GM19324 (cell line): Measurements from ENCODE around the gene IKZF2.

Source experiments
- ATAC-seq: cut with Tn5 transposase; IDR thresholded peaks from one replicate; pipeline ENCODE4 v1.9.1; 2021; ENCODE audit warnings: mild to moderate bottlenecking, moderate library complexity; ENCODE audit not compliant: unreplicated experiment, low FRiP score

IKZF2 gene

DNA sequence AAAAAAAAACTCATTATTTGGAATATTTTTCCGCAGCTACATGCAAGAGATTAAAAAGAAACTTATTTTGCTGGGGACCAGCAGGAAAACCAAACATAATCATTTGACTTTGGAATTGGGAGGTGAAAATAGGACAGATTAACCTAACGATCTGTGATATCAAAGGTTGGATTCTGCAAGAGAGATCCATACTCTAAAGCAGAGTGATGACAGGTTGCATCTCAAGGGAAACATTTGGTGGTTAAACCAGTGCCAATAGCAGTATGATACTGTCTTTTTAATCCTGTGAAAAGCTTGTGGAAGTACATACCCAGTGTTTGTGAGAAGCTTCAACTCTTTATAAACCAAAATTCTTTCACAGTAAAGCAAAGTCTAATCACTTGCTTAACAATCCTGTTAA lies 5.3 kb upstream of the IKZF2 start:
- ATAC-seq: no peak

GRCh38 chr2:213152888-213153287 lies 1.5 kb upstream of the IKZF2 start:
- ATAC-seq: no peak

- ATAC-seq: peak; percentile 33
Observed at GRCh38 chr2:213152065-213152794, 818 bp upstream of the IKZF2 start.

- ATAC-seq: no peak
Observed at GRCh38 chr2:213150315-213151097, 906 bp downstream of the IKZF2 start.

- ATAC-seq: no peak
Observed at GRCh38 chr2:213149949-213150314, 1.5 kb downstream of the IKZF2 start.

DNA sequence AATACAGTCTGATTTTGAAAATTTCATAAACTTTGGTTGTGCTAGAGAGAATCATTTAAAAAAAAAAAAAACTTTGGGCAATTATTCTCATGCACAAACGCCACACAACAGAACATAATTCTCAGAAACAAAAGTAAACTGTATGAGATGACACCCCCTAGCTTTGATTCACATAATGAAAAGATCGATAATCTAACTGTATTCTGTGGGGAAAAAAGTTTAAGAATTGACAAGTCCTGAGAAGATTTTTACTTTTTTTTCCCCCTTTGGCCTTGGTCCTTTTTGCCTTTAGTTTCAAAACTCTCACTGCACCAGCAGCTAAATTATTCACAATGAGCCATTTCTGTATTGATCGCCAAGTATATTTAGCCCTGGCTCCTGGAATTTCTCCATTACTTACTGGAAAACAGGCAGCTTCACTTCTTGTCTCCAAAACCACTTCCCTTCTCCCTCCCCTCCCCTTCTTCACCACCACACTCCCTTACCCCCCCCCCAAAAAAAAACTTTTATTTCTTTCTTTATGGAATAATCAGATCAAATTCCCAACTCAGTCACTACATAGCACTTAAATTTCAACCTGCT lies 2.0 kb downstream of the IKZF2 start:
- ATAC-seq: no peak

DNA sequence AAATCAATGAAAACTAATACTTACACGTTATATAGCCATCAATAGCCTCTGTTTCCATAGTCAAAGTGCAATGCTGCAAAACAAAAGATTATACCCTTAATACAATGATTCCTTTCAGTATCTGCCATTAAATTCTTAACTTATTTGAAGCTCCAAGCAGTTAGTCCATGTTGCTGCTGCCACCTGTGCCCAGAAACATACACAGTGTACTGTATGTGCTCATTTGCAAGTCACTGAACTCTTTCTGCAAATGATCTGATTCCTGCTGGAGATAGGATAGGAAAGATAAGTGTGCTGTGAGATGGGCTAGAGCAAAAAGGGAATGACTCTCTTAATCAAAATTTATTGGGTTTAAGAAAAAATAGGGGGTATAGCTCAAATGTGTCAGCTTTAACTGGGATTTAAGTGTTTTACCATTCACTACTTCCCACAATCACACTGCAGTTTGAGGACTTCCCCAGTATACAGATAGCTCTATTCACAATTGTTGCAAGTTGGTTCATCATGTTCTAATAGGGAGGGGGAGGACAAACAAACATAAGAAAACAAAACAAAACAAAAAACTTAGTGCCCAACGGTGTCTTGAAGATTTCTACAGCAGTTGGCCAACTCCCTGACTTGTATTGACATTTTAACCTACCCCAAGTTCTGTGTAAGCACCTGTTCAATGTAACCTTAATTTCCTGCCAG lies 2.7 kb downstream of the IKZF2 start:
- no peak for ATAC-seq

- no peak for ATAC-seq
Observed at GRCh38 chr2:213147538-213147937, 3.9 kb downstream of the IKZF2 start.

GRCh38 chr2:213145715-213146242 lies 5.6 kb downstream of the IKZF2 start:
- no peak for ATAC-seq

DNA sequence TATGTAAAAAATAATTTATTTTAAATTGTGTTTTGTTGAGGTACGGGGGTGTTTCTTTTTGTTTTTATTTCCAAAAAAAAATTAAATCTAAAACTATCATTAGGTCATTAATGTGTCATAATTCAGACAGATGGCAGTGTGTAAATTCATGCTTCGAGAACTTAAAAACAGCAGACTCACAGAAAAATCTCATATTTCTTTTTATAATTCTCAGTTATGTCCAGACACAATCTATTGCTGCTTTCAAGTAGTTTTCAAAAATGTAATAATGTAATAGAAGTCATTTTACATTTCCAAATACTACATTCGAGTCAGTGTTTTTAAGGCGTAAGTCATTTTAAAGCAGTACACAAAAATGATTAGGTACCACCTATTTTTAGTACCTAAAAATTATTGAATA lies 14.3 kb downstream of the IKZF2 start:
- ATAC-seq: no peak

GRCh38 chr2:213129311-213129710 lies 22.1 kb downstream of the IKZF2 start:
- no peak for ATAC-seq

DNA sequence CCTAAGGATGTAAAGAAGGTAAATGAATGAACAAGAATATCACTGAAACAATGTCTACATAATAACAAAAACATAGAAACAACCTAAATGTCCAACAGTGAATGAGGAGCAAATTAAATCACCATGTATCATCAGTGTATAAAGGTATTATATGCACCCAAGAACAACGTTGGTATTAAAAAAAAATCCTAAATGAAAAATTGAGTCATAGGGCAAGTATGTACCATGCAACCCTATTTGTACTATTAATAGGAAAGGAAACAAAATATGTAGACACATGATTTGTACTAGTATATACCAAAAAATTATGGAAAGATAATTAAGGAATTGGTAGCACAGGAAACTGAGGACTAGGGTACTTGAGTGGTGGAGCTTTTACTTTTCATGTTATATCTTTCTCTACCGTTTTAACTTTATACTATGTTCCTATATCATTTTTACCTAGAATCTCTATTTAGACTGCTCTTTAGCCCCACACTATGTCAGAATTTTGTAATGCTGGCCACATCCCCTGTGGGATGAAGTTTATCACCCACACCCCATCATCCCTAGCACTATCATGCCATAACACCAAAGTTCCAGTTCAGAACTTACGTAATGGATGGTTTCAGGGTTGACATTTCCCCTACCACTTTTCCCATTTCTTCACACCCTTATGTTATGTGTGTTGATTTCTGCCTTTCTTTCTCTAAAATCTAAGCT lies 25.6 kb downstream of the IKZF2 start:
- no peak for ATAC-seq

DNA sequence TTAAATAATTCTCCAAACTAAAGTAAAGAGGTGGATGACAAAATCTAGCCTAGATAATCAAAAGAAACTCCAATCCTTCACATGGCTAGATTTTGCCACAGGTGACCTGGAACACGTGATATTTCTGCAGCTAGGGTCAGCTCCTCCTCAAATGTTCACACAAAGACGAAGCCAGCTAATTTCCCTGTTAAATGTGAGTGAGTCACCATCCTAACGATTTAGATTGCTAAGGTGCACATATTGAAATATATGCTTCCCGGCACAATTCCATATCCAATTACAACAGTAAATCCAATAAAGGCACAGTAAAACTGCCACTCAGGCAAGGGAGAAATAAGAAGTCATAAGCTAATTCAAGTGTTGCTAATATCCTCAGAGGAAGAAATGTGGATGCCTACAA lies 28.7 kb downstream of the IKZF2 start:
- no peak for ATAC-seq

GRCh38 chr2:213121690-213122089 lies 29.7 kb downstream of the IKZF2 start:
- no peak for ATAC-seq

- ATAC-seq: peak; percentile 71
Observed at GRCh38 chr2:213119061-213119809, 32.2 kb downstream of the IKZF2 start.

GRCh38 chr2:213108308-213108707 lies 43.1 kb downstream of the IKZF2 start:
- ATAC-seq: no peak

GRCh38 chr2:213107728-213108127 lies 43.7 kb downstream of the IKZF2 start:
- ATAC-seq: no peak

- ATAC-seq: no peak
Observed at GRCh38 chr2:213105212-213105611, 46.2 kb downstream of the IKZF2 start.

GRCh38 chr2:213104903-213105202 lies 46.6 kb downstream of the IKZF2 start:
- ATAC-seq: peak; percentile 8
